Testis (tissue), 2 donors: ENCODE data around the gene RAB3C.

ENCODE experiments used
- CTCF ChIP-seq, 3 experiments: fragments of 450-650 bp in 2 of 3; fragments of 200-600 bp in 1 of 3; sonication (generic) in 1 of 3; IDR thresholded peaks; one replicate each; pipeline ENCODE4 v1.5.1; 2016 to 2019; ENCODE audit warnings: antibody characterized with exemption in 3 of 3, mild to moderate bottlenecking in 2 of 3, moderate library complexity in 1 of 3
- POLR2A ChIP-seq: fragments of 450-650 bp; IDR thresholded peaks from one replicate; pipeline ENCODE4 v1.6.1; 2017; ENCODE audit warnings: antibody characterized with exemption, mild to moderate bottlenecking, moderate library complexity

- no peak for TF ChIP-seq CTCF (IDR thresholded peaks at IDR 0.05)
- no peak for TF ChIP-seq POLR2A
These were observed 203.9 kb downstream of the RAB3C start for GRCh38 chr5:58786711-58787303.
